Fibroblast of pulmonary artery (primary cell): Measurements from ENCODE around the gene ZMIZ1.

Experiments
- DNase-seq: peaks from one replicate; pipeline ENCODE4 v3.0.0-alpha.2; 2010; ENCODE audit warnings: low read depth
- H3K4me3 ChIP-seq: replicated peaks from 2 replicates; pipeline ENCODE4 v1.5.1; 2011; ENCODE audit warnings: low read depth, mild to moderate bottlenecking, control low read depth, low read length, moderate library complexity
- TF ChIP-seq, protein P1 (sequence below): IDR thresholded peaks from 2 replicates; pipeline ENCODE4 v1.5.1; 2011; ENCODE audit warnings: mild to moderate bottlenecking, control low read depth, low read length, inconsistent platforms; ENCODE audit errors: missing control alignments

ZMIZ1 gene

DNA sequence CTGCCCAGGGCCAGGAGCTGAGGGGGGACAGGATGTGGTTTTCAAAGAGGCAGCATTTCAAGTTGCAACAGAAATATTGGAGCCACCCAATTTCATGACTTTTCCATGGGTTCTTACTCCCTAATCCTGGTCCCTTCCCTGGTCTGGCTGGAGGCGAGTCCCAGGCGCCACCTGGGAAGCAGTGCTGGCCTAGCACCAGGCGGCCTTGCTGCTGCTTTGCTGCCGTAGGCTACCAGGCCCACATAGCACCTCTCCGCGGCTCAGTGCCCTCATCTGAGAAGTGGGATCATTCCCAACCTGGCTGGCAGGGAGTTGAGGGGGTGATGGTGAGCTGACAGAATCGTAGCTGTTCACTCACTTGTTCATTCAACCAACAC, 33.7 kb downstream of the ZMIZ1 start:
- H3K4me3 ChIP-seq: no peak overlapping the region
- TF ChIP-seq, protein P1, sequence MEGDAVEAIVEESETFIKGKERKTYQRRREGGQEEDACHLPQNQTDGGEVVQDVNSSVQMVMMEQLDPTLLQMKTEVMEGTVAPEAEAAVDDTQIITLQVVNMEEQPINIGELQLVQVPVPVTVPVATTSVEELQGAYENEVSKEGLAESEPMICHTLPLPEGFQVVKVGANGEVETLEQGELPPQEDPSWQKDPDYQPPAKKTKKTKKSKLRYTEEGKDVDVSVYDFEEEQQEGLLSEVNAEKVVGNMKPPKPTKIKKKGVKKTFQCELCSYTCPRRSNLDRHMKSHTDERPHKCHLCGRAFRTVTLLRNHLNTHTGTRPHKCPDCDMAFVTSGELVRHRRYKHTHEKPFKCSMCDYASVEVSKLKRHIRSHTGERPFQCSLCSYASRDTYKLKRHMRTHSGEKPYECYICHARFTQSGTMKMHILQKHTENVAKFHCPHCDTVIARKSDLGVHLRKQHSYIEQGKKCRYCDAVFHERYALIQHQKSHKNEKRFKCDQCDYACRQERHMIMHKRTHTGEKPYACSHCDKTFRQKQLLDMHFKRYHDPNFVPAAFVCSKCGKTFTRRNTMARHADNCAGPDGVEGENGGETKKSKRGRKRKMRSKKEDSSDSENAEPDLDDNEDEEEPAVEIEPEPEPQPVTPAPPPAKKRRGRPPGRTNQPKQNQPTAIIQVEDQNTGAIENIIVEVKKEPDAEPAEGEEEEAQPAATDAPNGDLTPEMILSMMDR: no peak
- no peak for DNase-seq

DNA sequence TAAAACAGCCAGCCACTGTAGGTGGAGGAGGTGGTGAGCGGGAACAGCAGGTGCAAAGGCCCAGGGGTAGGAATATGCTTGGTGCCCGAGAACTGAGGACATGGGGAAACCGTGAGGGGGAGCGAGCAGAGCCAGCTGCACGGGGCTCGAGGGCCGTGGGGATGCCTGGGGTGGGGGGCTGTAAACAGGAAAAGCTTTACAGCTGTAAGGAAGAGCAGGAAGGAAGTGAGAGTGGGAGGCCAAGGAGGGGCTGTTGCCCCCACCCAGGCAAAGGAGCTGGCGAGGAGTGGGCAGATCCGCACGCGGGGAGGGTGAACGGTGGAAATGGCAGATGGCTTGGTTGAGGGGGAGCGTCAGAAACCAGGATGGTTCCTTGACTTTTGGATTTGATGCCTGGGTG, 34.4 kb downstream of the ZMIZ1 start:
- TF ChIP-seq, protein P1: no peak
- no peak overlapping the region for H3K4me3 ChIP-seq
- DNase-seq: no peak

DNA sequence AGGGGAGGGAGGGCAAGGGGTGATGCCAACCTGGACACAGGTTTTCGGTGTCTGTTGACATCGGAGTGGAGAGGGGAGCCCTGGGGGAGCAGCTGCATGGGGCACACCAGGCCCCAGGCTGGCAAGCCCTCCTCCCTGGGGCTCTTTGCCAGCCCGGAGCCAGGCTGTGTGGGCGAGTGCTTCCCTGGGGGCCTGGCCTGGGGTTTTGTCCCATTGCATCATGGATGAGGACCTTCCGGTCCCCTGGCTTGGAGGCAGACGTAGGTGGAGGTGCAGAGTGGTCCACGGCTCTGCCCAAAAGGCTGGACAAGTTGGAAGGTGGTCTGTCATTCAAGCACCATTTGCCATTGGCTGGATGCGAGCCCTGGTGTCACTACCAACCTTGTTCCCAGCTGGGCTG, 34.8 kb downstream of the ZMIZ1 start:
- DNase-seq: no peak
- TF ChIP-seq, protein P1: no peak
- H3K4me3 ChIP-seq: no peak overlapping the region

DNA sequence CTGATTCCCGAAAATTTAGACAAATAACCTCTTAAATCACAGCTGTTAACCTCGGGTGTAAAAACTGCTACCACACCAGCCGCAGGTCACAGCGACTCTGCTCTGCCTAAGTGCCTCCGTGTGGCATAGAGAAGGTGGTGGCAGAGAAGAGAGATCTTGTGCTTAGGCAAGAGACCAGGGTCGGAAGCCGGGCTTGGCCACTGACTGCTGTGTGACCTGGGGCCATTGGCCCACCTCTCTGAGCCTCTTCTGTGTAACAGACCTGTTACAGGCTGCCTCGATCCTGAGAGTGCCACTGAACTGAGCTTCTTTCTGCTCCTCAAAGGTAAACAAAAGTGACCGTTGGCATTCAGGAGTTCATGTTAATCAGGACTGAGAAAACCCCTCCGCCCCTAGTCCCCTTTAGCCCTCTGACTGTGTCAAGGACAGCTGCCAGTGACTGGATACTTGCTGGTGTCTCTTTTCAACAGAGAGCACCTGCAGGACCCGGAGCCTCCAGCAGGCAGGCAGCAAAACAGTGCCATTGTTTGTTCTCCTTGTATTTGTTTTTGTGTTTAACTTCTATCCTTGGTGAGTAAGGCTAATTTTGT, 36.5 kb downstream of the ZMIZ1 start:
- TF ChIP-seq, protein P1: no peak
- no peak for DNase-seq
- H3K4me3 ChIP-seq: no peak overlapping the region

DNA sequence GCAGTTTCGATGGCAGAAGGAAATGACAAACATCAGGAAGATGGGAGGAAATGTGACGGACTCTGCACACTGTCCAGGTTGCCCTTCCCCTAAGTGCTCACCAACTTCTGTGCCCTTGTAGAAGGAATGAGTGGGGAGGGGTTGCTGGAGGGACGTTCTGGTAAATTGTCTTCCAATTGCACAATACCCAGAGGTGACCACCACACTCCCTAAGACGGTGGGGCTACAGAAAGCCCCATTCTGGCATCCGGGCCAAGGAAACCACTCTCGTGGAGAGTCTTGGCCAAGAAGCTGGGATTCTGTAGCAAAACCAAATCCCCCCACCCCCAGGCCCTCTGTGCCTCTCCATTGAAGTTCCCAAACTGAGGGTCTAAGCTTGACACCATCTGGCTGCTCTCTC, 37.1 kb downstream of the ZMIZ1 start:
- DNase-seq: no peak
- TF ChIP-seq, protein P1: no peak
- H3K4me3 ChIP-seq: no peak overlapping the region

DNA sequence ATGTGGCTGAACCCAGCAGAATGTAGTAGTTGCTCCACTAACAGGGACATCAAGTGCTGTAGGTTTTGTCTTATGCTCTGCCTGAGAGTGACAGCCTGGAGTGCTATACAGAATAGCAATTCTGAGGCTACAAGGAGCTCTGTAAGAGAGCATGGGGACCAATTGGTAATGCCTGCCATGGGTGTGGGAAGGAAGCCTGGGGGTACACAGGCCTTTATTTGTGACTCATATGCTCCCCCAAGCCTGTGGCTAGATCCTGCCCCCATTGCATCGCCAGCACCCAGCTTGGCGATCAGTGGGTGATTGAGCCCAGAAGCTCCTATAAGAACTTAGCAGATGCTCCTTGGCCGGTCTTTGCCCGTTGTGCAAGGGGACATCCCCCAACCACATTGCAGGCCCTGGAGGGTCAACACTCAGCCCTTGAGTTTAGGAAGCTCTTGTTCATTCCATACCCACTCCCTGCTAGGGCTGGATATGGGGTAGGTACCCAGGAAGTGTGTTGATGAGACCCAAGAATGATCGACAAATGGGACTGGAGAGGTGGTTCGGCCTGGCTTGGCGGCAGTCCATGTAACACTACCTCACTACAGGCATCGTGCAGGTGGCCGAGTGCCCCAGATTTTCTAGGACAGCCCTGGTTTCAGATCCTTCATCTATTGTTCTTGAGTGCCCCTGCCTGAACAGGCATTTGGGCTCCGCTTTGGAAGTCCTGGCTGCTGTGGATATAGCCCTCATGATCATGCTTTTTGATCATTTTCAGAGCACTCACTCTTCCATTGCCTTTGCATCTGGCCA, 37.7 kb downstream of the ZMIZ1 start:
- DNase-seq: no peak
- H3K4me3 ChIP-seq: no peak overlapping the region
- TF ChIP-seq, protein P1: no peak
